ENCODE measurements around the gene LCLAT1. TPM values are rescaled to one million over a fixed set of nuclear protein-coding genes. Genes with fewer than 3 reads are reported as not detected.

Gene LCLAT1
- total RNA-seq, 4 donors from 2014 or later: 25.3 to 55.4 (median 43.1) TPM

- ATAC-seq: no peak
- Histone ChIP-seq H3K9me3 (no peaks in the 10 kb centered on the region), H3K27ac (no peak overlapping the region), H3K27me3 (no peaks in the 10 kb centered on the region), H3K36me3 (no peaks in the 10 kb centered on the region), H3K4me3 (no peak overlapping the region), H3K4me1 (no peaks in the 10 kb centered on the region)
- WGBS, 2 donors (ENCODE audit: low coverage in 1 of 2): 81 to 87% methylated on average over 7 to 8 of the region's 12 CpGs
- TF ChIP-seq EP300 (IDR thresholded peaks at IDR 0.05) (no peak), POLR2A (IDR thresholded peaks at IDR 0.05) (no peak), POLR2AphosphoS5 (IDR thresholded peaks at IDR 0.05) (no peak)
- TF ChIP-seq, protein P1, sequence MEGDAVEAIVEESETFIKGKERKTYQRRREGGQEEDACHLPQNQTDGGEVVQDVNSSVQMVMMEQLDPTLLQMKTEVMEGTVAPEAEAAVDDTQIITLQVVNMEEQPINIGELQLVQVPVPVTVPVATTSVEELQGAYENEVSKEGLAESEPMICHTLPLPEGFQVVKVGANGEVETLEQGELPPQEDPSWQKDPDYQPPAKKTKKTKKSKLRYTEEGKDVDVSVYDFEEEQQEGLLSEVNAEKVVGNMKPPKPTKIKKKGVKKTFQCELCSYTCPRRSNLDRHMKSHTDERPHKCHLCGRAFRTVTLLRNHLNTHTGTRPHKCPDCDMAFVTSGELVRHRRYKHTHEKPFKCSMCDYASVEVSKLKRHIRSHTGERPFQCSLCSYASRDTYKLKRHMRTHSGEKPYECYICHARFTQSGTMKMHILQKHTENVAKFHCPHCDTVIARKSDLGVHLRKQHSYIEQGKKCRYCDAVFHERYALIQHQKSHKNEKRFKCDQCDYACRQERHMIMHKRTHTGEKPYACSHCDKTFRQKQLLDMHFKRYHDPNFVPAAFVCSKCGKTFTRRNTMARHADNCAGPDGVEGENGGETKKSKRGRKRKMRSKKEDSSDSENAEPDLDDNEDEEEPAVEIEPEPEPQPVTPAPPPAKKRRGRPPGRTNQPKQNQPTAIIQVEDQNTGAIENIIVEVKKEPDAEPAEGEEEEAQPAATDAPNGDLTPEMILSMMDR (IDR thresholded peaks at IDR 0.05): no peak
Measured at GRCh38 chr2:30679426-30680088, 232.5 kb downstream of the LCLAT1 start.

DNA sequence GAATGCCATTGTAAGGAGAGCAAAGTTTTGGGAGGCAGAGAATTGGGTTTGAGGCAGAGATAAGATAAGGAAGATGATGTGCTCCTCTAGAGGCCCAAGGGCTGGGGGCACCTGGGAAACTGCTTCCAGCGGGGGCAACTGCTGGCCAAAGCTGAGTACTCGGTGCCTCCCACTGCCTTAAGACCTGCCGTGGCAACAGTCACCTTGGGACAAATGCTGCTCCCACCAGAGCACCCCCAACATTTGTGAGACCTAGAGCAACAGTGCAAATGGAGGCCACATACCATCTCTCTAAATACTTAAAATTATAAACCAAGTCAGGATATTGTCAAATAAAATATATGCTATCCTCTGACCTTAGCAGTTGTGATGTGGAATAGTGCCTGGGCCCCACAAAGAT lies 233.1 kb downstream of the LCLAT1 start:
- no peaks in the 10 kb centered on the region for H3K36me3 ChIP-seq
- no peak overlapping the region for H3K4me3 ChIP-seq
- no peak for TF ChIP-seq POLR2AphosphoS5 (IDR thresholded peaks at IDR 0.05)
- no peak for TF ChIP-seq POLR2A (IDR thresholded peaks at IDR 0.05)
- TF ChIP-seq, protein P1 (IDR thresholded peaks at IDR 0.05): no peak
- TF ChIP-seq EP300 (IDR thresholded peaks at IDR 0.05): no peak
- WGBS, 2 donors (ENCODE audit: low coverage in 1 of 2): 70 to 89% methylated on average over 2 to 3 of the region's 3 CpGs
- no peaks in the 10 kb centered on the region for H3K27me3 ChIP-seq
- no peaks in the 10 kb centered on the region for H3K4me1 ChIP-seq
- ATAC-seq: no peak
- H3K9me3 ChIP-seq: no peaks in the 10 kb centered on the region
- H3K27ac ChIP-seq: no peak overlapping the region

DNA sequence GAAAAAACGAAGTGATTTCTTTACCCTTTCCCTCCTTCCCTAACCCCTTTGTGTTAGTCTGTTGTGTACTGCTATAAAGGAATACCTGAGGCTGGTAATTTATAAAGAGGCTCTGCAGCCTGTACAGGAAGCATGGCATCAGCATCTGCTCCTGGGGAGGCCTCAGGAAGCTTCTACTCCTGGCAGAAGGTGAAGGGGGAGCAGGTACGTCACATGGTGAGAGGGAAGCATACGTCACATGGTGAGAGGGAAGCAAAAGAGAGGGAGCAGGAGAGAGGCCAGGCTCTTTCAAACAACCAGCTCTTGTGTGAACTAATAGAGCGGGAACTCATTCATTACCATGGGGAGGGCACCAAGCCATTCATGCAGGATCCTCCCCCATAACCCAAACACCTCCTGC lies 234.0 kb downstream of the LCLAT1 start:
- TF ChIP-seq EP300 (IDR thresholded peaks at IDR 0.05) (no peak), POLR2AphosphoS5 (IDR thresholded peaks at IDR 0.05) (no peak), POLR2A (IDR thresholded peaks at IDR 0.05) (no peak)
- TF ChIP-seq, protein P1 (IDR thresholded peaks at IDR 0.05): no peak
- ATAC-seq: no peak
- H3K36me3 ChIP-seq: no peaks in the 10 kb centered on the region
- H3K4me3 ChIP-seq: no peak overlapping the region
- no peaks in the 10 kb centered on the region for H3K9me3 ChIP-seq
- no peak overlapping the region for H3K27ac ChIP-seq
- H3K27me3 ChIP-seq: no peaks in the 10 kb centered on the region
- WGBS, 2 donors (ENCODE audit: low coverage in 1 of 2): 80 to 90% methylated on average over 1 to 3 of the region's 4 CpGs
- H3K4me1 ChIP-seq: peaks cover 0 to 7% (median 4%) of the 10 kb centered on the region in 3 donors

GRCh38 chr2:30683236-30683956 lies 236.3 kb downstream of the LCLAT1 start:
- no peak for TF ChIP-seq POLR2A (IDR thresholded peaks at IDR 0.05)
- TF ChIP-seq, protein P1 (IDR thresholded peaks at IDR 0.05): no peak
- TF ChIP-seq EP300 (IDR thresholded peaks at IDR 0.05): no peak
- TF ChIP-seq POLR2AphosphoS5 (IDR thresholded peaks at IDR 0.05): no peak
- WGBS, 2 donors (ENCODE audit: low coverage in 1 of 2): 81 to 90% methylated on average over 2 to 3 of the region's 8 CpGs
- H3K4me1 ChIP-seq: peaks cover 0 to 31% (median 6%) of the 10 kb centered on the region in 3 donors
- no peak overlapping the region for H3K4me3 ChIP-seq
- no peak overlapping the region for H3K27ac ChIP-seq
- no peak for ATAC-seq
- H3K36me3 ChIP-seq: no peaks in the 10 kb centered on the region
- no peaks in the 10 kb centered on the region for H3K9me3 ChIP-seq
- H3K27me3 ChIP-seq: no peaks in the 10 kb centered on the region

- H3K27ac ChIP-seq: no peak overlapping the region
- TF ChIP-seq POLR2A (IDR thresholded peaks at IDR 0.05) (no peak), POLR2AphosphoS5 (IDR thresholded peaks at IDR 0.05) (no peak), EP300 (IDR thresholded peaks at IDR 0.05) (no peak)
- TF ChIP-seq, protein P1 (IDR thresholded peaks at IDR 0.05): no peak
- no peaks in the 10 kb centered on the region for H3K9me3 ChIP-seq
- ATAC-seq: no peak
- no peaks in the 10 kb centered on the region for H3K36me3 ChIP-seq
- 95 to 96% methylated on average over 7 to 8 of the region's 8 CpGs for WGBS, 2 donors (ENCODE audit: low coverage in 1 of 2)
- no peak overlapping the region for H3K4me3 ChIP-seq
- peaks cover 0 to 37% (median 10%) of the 10 kb centered on the region in 3 donors for H3K4me1 ChIP-seq
- no peaks in the 10 kb centered on the region for H3K27me3 ChIP-seq
Measured at GRCh38 chr2:30684026-30684425, 237.0 kb downstream of the LCLAT1 start.
